NB4 (cell line): ENCODE measurements around the gene PCDHGB3.

Experiments
- MYC ChIP-seq: IDR thresholded peaks from 2 replicates; pipeline ENCODE4 v1.6.1; 2011; ENCODE audit warnings: low read depth, low read length
- POLR2A ChIP-seq: IDR thresholded peaks from 2 replicates; pipeline ENCODE4 v1.6.1; 2011; ENCODE audit warnings: mild to moderate bottlenecking; ENCODE audit not compliant: insufficient read length; ENCODE audit errors: extremely low read depth
- TF ChIP-seq, protein P1 (sequence below): IDR thresholded peaks from one replicate; pipeline ENCODE4 v1.5.1; 2012; ENCODE audit warnings: low read depth, low read length
- TF ChIP-seq, protein P2 (sequence below): IDR thresholded peaks from 2 replicates; pipeline ENCODE4 v1.6.1; 2011; ENCODE audit warnings: low read depth, low read length

DNA sequence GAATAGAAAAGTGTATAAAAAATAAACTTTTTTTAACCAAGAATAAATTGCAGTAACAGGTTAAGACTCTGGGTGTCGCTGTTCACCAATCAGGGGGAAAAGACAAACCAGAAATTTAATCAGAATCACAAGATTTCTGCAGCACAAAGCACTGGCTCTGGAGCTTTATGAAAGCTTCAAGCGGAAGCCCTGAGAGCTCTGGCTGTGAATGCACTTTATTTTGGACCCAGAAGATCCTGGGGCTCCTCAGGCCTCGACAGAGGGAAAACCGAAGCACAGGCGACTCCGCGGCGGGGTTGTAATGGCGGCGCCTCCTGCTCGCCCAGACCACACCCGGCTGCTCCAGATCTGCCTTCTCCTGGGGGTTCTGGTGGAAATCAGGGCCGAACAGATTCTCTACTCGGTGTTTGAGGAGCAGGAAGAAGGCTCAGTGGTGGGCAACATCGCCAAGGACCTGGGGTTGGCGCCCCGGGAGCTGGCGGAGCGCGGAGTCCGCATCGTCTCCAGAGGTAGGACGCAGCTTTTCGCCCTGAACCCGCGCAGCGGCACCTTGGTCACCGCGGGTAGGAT is 15.1 kb upstream of the PCDHGB3 start, which contains the start of gene PCDHGA4:
- TF ChIP-seq POLR2A = no peak
- TF ChIP-seq, protein P1, sequence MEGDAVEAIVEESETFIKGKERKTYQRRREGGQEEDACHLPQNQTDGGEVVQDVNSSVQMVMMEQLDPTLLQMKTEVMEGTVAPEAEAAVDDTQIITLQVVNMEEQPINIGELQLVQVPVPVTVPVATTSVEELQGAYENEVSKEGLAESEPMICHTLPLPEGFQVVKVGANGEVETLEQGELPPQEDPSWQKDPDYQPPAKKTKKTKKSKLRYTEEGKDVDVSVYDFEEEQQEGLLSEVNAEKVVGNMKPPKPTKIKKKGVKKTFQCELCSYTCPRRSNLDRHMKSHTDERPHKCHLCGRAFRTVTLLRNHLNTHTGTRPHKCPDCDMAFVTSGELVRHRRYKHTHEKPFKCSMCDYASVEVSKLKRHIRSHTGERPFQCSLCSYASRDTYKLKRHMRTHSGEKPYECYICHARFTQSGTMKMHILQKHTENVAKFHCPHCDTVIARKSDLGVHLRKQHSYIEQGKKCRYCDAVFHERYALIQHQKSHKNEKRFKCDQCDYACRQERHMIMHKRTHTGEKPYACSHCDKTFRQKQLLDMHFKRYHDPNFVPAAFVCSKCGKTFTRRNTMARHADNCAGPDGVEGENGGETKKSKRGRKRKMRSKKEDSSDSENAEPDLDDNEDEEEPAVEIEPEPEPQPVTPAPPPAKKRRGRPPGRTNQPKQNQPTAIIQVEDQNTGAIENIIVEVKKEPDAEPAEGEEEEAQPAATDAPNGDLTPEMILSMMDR = peak; percentile 35
- no peak for TF ChIP-seq MYC
- TF ChIP-seq, protein P2, sequence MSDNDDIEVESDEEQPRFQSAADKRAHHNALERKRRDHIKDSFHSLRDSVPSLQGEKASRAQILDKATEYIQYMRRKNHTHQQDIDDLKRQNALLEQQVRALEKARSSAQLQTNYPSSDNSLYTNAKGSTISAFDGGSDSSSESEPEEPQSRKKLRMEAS = no peak
